ENCODE measurements around the gene COA1.
A peak's percentile ranks its signal among the peaks of the same experiment; 100 is the strongest.
"Not testable (repeated sequence)": the region's sequence is repeated elsewhere in the genome, so short reads cannot be mapped to it uniquely, and the experiment has no call there.

Gene COA1

DNA sequence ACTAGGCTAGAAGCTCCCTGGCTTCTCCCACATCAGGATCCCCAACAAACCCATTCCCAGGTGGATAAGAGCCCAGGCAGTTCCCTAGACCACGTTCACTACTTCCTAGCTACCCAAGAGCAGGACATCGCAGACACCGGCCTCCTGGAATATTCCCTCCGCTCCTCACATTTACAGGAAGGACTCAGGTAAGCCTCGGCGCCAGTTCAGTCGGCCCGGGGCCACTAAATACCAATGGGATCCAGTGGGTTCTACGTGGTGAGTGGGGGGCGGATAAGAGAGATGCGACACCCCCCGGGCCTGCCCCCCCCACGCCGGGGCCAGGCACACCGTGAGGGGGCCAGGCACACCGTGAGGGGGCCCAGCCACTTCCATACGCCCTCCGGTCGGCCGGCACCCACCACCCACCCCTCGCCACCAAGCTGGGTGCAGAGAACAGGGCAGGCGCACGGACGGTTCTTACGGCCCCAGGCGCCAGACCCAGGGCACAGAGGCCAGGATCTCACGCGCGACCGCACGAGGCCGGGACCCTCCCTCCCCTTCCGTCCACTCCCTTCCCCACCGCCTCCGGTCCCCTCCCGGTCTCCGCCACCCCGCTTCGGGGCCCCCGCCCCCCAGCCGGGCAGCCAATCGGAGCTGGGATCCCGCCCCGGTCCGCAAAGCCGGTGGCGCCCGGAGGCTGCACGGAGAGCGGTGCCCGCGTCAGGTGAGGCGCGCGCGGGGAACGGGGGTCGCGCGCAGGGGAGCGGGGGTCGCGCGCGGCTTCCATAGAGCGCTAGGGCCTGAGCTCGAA lies 28.9 kb upstream of the COA1 start, which contains the start of gene BLVRA:
Gene BLVRA, plus strand, starts transcription at position 652 of the 793 bp plus-strand sequence. CDS start 12,479 bp downstream, outside the sequence.
- DNase-seq (ENCODE audit: low spot score) = peak; percentile 57

DNA sequence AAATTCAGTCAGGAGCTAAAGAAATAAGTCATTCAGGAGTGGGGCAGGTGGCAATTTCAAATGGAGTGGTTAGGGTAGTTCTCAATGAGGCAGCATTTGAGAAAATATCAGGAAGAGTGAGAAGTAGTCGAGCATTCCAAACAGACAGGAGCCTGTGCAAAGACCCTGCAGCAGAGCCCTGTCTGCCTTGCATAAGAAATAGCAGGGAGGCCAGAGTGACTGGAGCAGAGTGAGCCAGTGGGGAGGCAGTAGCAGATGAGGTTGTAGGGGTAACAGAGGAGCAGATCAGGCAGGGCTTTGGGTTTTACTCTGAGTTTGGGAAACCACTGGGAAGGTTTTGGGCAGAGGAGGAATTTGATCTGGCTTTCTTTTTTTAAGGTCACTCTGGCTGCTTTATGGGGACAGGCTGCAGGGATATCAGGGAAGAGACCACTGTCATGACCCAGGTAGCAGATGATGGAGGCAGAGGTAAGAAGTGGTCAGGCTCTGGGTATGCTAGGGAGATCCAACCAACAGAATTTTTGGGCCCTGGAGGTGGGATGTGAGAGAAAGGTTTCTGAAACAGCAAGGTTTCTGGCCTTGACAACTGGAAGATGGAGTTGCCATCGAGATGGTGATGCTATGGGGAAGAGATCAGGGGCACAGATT lies 27.9 kb upstream of the COA1 start:
- no peak for DNase-seq (ENCODE audit: low spot score)

DNA sequence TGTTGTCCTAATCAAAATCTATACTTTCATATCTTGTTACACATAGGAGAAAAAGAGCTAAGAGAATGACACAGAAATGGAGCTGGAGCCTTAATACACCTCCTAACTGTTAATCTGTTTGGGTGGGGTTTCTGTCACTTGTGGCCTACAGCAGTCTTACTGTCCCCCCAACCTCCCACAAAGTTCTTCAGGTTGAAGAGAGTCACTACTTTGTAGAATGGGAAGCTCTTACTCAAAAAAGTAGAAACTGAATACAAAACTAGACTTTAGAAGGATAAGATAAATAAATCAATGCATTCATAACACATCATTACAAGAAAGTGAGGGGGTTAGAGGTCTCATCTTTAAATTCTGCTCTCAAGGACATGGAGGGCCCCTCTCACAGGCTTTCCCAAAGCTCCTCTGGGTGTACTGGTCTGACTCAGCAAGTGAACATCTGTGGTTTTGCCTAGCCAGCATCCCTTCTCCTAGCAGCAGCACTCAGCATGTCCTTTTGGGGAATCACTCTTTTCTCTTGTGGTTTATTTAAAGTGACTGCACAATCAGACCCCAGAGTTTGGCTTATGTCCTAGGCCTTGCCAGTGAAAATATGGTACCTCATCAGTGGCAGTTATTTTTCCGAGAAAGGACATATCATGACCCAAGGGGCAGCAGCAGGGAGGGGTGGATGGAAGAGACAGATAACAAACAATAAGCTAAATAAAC lies 27.2 kb upstream of the COA1 start:
- no peak for DNase-seq (ENCODE audit: low spot score)

DNA sequence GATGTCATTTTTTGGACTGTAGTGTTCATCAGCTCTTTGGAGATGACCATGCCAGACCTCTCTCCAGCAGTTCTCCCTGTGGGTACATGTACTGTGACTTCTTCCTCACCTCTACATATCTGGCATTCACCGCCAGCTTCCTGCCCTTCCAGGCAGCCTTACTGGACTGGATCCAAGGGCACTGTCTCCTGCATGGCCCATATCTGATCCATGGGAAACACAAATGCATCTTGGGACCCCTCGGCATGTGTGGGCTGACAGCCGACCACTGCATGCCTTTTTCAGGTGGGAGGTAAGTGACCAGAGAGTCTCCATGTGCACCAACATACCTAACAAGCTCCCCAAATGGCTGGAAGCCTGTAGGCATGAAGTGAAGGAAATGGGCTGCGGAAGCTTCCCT lies 25.3 kb upstream of the COA1 start:
- no peak for DNase-seq (ENCODE audit: low spot score)

DNA sequence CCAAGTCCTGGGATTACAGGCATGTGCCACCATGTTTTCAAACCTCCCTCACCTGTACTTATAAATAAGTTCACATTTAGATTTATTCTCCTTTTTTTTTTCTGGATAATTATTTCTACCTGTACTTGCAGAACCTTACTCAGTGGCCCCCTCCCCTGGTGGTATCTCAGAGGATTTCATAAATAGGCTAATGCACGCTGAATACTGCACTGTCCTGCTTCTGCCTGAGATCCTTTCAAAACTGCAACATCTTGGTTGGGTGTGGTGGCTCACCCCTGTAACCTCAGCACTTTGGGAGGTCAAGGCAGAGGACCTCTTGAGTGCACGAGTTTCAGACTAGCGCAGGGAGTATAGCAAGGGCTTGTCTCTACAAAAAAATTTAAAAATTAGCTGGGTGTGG lies 24.5 kb upstream of the COA1 start:
- DNase-seq (ENCODE audit: low spot score) = no peak

DNA sequence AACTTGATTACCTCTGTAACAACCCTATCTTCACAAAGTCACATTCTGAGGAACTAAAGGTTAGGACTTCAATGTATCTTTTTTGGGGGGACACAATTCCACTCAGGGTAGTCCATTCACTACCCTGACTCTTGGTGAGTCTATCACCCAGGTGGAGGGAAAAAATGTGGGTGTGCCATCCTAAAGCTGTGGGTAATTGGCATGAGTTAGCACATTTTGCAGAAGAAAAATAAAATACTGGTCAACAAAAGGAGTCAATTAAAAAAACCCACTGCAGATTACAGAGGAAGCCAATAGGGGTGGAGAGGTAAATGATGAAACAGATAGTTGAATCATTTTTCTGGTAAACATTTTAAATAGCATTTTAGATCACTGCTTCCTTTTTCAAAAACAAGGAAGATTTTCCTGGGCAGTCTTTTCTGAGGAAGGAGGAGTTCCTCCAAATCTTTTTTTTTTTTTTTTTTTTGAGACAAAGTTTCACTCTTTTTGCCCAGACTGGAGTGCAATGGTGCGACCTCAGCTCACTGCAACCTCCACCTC lies 24.0 kb upstream of the COA1 start:
- no peak for DNase-seq (ENCODE audit: low spot score)

DNA sequence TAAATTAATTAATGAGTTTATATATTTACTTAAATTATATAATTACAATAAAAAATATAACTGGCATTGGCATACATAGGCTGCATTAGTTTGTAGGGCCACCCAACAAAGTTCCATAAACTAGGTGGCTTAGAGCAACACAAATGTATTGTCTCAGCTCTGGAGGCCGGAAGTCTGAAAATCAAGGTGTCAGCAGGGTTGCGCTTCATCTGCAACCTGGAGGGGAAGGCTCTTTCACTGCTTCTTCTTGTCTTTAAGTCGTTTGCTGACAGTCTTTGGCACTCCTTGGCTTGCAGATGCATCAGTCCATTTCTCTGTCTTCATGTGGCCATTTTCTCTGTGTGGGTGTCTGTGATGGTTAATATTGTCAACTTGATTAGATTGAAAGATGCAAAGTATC lies 23.1 kb upstream of the COA1 start:
- DNase-seq (ENCODE audit: low spot score) = no peak

DNA sequence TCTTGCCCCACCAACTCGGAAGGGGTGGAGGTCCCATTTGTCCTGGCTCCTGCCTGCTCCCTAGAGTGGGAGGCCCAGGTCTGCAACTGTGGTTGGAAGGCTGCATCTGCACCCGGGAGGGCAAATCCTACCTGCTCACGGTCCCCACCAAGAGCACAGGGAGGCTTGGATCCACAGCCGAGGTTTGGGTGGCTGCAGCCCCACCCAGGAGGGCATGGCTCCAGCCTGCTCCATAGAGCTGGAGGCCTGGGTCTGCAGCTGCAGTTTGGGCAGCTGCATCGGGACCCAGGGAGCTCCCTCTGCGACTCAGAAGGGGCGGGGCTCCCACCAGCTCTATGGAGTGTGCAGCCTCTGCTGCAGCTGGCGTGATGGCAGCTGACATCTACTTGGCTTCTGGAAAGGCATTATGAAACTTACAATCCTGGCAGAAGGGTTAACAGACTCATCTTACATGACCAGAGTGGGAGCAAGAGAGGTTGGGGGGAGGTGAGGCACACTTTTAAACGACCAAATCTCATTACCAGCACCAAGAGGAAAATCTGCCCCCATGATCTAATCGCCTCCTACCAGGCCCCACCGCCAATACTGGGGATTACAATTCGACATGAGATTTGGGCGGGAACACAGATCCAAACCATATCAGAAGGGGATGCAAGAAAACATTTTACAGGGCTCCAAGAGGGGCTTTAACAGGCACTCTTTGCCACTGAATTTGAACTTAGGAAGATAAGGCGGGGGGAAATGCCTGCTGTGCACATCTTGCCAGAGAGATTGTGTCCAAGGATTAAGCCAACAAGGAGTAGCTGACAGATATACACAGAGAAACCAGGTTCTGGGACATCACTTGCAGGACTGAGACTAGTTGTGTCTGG lies 20.9 kb upstream of the COA1 start:
- no peak for DNase-seq (ENCODE audit: low spot score)

DNA sequence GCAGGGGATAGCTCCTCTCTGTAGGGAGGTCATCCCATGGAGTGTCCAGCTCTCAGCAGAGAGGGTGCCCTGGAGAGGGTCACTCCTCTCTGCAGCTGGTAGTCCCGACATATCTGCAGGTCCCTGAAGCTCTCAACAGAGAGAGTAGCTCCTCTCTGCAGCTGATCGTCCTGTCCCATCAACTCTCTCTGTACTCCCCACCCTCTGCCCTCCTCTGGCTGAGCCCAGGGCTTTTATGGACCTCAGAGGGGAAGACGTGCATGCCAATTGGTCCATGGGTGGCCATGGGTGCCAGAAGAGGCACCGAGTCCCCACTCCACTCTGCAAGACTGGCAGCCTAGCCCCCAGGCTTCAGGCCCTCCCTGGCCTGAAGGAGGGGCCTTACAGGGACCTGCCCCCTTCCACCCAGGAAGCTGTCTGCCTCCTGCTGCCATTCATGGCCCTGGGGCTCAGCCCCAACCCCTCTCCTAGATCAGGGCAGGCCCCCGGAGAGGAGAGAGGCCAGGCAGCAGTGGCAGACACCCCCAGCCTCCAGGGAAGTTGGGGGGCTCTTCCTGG lies 20.1 kb upstream of the COA1 start:
- DNase-seq (ENCODE audit: low spot score) = no peak

DNA sequence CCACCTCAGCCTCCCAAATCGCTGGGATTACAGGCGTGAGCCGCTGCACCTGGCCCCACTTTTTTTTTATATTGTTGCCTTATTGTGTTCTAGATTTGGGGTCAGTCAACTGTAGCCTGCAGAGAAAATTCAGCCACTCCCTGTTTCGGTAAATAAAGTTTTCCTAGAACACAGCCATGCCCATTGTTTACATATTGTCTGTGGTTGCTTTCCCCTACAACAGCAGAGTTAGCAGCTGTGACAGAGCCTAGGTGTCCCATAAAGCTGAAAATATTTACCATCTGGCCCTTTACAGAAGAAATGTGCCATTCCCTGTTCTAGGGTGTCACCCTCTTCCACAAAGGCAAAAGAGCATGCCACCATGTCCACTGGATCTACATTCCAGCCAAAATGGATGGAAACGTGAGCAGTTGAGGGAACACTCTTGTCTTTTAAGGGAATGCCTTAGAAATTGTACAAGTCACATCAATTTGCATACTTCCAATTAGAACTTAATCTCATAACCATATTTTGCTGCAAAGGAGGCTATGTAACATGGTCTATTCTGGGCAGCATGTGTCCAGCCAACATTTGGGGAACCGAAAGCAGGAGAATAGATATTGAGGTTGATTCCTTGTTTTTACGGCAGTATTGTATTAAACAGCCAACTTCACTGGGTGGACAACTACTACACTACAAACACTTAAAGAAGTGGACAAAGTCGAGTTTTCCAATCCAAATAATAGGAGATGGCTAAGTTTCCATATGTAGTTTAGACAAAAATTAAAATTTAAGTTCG lies 18.2 kb upstream of the COA1 start:
- no peak for DNase-seq (ENCODE audit: low spot score)

DNA sequence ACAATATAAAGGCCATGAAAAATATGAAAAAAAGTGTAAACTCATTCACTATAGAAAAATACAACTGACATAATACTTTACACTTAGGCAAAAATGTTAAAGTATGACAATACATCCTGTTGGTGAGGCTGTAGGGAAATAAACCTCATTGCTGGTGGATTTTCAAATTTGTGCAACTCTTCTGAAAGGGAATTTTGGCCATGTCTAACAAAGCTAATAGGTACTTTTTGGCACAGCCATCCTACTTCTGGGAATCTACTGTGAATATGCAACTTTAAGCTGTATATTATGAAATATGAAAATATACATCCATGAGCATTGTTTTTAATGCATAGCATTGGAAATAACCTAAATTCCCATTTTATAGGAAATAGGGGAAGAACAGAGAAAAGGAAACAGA lies 13.4 kb upstream of the COA1 start:
- no peak for DNase-seq (ENCODE audit: low spot score)

DNA sequence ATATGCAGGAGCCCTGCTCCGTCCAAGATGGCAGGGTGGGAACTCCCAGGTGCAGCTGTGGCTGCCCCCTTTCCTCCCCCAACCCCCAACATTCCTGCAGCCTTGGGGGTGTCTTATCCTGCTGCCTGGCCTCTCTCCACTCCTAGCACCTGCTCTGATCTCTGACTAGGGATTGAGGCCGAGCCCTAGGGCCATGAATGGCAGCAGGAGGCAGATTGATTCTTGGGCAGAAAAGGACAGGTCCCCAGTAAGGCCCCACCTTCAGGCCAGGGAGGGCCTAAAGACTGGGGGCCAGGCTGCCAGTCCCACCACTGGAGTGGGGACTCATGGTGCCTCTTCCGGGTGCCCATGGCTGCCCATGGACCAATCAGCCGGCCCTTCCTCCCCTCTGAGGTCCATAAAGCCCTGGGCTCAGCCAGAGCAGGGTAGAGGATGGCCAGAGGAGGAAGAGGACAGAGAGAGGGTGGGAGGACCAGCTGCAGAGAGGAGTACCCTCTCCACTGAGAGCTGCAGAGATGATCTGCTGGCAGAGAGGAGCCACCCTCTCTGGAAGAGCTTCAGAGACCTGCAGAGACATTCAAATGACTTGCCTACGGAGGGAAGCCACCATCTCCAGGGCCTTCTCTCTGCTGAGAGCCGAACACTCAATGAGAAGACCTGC lies 8.3 kb upstream of the COA1 start:
- DNase-seq (ENCODE audit: low spot score) = no peak

DNA sequence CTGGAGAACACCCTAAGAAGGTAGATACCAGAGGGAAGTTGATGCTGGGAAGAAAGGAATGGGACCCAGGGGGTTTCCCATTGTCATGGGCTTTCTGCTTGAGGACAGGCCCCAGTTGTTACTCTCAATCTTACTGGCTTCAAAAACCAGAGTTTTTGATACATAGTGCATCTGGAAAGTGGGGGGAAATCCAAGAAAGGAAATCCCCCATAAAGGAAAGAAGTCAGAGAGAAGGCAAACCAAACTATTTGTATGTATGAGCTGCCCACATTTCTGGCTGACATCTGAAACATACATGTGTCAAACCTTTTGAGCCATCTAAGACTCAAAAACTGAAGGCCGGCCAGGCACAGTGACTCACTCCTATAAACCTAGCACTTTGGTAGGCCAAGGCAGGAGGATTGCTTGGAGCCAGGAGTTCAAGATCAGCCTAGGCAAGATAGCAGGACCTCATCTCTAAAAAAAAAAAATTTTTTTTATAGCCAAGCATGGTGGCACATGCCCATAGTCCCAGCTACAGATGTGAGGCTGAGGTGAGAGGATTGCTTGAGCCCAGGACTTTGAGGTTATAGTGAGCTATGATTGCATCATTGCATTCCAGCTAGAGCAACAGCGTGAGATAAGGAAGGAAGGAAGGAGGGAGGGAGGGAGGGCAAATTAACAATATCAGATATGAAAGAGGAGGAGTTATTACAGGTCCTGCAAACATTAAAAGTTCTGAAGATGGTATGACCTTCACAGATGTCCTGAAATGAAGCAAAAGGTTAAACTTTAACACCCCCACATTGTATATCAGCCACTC lies 6.7 kb upstream of the COA1 start:
- DNase-seq (ENCODE audit: low spot score) = no peak

DNA sequence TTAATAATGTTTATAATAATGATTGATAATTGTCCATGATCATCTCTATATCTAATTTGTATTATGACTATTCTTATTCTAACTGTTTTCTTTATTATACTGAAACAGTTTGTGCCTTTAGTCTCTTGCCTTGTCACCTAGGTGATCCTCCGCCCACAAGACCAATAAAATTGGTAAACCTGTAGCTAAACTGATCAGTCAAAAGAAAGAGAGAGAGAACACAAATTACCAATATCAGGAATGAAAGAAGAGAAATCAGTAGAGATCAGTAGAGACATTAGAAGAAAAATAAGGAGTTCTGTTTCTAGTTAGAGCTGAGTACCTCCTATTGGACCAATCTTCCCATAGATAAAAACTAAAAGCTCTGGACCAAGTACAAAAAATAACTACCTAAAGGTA lies 6.1 kb upstream of the COA1 start:
- no peak for DNase-seq (ENCODE audit: low spot score)

DNA sequence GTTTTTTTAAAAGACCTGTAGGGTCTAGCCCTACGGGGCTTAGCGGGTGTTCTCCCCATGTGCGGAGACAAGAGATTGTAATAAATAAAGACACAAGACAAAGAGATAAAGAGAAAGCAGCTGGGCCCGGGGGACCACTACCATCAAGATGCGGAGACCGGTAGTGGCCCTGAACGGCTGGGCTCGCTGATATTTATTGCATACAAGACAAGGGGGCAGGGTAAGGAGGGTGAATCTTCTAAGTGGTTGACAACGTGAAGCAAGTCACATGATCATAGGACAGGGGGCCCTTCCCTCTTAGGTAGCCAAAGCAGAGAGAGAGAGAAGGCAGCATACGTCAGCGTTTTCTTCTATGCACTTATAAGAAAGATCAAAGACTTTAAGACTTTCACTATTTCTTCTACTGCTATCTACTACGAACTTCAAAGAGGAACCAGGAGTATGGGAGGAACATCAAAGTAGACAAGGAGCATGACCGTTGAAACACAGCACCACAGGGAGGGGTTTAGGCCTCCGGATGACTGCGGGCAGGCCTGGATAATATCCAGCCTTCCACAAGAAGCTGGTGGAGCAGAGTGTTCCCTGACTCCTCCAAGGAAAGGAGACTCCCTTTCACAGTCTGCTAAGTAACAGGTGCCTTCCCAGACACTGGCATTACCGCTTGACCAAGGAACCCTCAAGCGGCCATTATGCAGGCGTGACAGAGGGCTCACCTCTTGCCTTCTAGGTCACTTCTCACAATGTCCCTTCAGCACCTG lies 5.4 kb upstream of the COA1 start:
- DNase-seq (ENCODE audit: low spot score) = not testable (repeated sequence)

DNA sequence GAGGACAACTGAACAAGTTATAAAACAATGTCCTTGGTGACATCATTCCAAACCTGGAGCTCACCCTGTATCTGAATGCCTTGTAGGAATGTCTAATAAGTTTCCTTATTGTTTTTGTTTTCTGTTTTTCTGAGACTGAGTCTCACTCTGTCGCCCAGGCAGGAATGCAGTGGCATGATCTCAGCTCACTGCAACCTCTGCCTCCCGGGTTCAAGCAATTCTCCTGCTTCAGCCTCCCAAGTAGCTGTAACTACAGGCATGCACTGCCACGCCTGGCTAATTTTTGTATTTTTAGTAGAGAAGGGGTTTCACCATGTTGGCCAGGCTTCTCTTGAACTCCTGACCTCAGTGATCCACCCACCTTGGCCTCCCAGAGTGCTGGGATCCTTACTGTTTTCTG lies 2.2 kb upstream of the COA1 start:
- not testable (repeated sequence) for DNase-seq (ENCODE audit: low spot score)

DNA sequence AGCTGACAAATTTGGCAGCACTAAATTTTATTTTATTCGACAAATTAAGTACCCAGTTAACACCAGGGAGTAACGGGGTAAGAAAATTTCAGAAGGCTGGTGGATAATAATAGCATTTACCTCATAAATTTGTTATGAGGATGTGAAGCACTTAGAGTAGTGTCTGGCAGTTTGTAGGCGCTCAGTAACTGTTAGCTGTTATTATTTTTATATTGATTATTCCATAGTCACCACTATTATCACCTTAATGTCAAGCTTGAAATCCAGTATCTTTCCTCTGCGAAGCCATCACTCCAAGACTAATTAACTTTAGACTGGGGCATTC lies 563 bp upstream of the COA1 start:
- DNase-seq (ENCODE audit: low spot score) = no peak

DNA sequence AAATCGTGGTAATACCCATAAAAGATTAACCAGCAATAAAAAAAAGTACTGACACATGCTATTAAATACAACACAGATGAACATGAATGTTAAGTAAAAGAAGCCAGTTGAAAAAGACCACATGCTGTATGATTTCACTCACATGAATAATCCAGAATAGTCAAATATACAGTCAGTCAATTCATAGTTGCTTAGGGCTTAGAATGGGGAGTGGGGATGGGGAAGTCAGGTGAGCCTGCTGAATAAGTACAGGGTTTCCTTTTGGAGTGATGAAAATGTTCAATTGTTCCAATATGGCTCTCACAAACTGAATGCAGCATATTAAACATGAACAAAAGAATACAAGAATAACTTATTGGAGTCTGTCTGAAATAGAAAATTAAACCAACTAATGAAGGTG lies 1.8 kb downstream of the COA1 start:
- DNase-seq (ENCODE audit: low spot score) = no peak

DNA sequence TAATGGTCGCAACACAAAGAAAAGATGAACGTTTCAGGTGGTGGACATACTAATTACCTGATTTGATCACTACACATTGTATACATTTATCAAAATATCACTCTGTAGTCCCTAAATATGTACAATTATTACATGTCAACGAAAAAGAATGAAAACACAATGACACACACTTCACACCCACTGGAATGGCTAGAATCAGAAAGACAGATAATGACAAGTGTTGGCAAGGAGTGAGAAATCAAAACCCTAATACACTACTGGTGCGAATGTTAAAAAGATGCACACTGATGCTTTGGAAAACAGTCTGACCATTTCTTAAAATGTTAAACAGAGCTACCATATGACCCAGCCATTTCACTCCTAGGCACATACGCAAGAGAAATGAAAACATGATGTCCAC lies 2.3 kb downstream of the COA1 start:
- no peak for DNase-seq (ENCODE audit: low spot score)
